Measurements from ENCODE around the gene AHNAK. TPM values are rescaled to one million over a fixed set of nuclear protein-coding genes. Genes with fewer than 3 reads are reported as not detected.
"Not testable (repeated sequence)": the region's sequence is repeated elsewhere in the genome, so short reads cannot be mapped to it uniquely, and the experiment has no call there.

Gene AHNAK
- polyA plus RNA-seq, 1 donor from 2014 or later, result 107 TPM

DNA sequence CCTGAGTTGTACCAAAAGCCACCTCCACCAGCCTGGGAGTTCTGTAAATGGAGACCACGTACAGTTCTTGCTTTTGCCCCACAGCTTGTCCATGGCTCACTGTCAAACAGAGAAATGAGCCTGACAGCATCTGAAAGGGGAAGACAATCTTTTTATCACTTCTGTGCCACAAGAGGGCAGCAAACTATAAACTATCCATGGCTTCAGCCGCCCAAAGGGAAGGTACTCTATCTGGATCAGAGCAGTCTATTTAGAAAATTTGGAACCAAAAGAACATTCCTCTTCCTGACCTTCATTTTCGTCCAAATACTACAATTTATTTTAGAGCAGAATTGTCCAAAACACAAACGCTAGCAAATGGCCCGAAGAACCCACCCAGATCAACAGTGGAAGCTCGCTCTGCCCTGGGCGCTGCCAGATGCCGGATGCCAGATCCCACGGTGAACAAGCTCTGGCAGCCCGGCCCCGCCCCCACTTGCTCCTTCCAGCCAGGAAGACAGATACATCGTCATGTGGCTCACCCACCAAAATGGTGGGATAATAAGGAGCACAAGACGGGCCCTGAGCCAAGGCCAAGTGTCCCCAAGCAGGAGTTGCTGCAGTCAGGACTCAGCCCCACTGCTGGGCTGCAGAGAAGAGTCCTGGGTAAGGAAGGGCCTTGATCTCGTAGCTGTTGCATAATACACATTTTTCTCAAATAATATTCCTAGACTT, 151.6 kb downstream of the AHNAK start:
- Mint-ChIP-seq H3K27ac (no peak overlapping the region), H3K9me3 (no peaks in the 10 kb centered on the region), H3K27me3 (peaks cover 2% of the 10 kb centered on the region), H3K4me3 (peak overlapping the region in 1 of 4 donors; percentile 45), H3K4me1 (peaks cover 2 to 7% (median 5%) of the 10 kb centered on the region in 3 donors), H3K36me3 (peaks cover 1% of the 10 kb centered on the region)

DNA sequence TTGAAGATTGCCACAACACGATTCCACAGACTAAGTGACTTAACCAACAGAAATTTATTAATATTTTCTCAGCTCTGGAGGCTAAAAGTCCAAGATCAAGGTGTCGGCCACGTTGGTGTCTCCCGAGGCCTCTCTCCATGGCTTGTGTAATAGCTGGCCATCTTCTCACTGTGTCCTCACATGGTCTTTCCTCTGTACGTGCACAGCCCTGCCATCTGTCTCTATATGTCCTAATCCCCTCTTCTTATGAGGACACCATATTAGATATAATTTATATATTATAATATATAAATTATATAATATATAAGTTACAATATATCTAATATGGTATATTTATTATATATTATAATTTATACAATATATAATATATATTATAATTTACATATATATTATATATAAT, 152.9 kb downstream of the AHNAK start:
- Mint-ChIP-seq H3K4me3 (no peak overlapping the region), H3K36me3 (peaks cover 1% of the 10 kb centered on the region), H3K27me3 (peaks cover 2% of the 10 kb centered on the region), H3K4me1 (peaks cover 2 to 5% (median 5%) of the 10 kb centered on the region in 3 donors), H3K27ac (no peak overlapping the region), H3K9me3 (no peaks in the 10 kb centered on the region)

DNA sequence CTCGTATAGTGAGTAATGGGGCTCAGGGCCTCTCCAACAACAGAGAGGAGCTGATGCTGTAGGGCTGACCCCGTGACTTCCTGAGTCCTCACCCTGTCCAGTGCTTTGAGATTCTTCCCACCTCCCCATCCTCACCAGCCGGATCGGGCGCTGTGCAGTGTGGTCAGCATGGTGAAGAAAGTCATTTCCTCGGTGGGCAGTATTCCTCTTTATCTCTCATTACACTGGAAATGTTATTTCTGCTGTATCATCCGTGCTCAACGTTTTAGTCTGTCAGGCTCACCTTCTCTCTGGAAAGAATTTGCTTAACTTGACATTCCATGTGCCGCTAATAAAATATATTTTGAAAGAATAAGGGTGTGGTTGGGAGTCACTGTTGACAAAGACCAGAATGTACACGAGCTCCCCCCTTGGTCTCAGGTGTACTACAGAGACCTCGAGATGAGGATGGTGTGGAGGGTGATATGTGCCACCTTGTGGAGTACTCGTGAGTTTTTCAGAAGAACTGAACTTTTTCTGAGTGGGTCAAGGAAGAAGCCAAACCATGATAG, 153.5 kb downstream of the AHNAK start:
- no peaks in the 10 kb centered on the region for H3K9me3 Mint-ChIP-seq
- no peak overlapping the region for H3K27ac Mint-ChIP-seq
- peaks cover 2 to 5% (median 5%) of the 10 kb centered on the region in 3 donors for H3K4me1 Mint-ChIP-seq
- no peaks in the 10 kb centered on the region for H3K27me3 Mint-ChIP-seq
- H3K36me3 Mint-ChIP-seq, result peaks cover 1% of the 10 kb centered on the region
- no peak overlapping the region for H3K4me3 Mint-ChIP-seq

DNA sequence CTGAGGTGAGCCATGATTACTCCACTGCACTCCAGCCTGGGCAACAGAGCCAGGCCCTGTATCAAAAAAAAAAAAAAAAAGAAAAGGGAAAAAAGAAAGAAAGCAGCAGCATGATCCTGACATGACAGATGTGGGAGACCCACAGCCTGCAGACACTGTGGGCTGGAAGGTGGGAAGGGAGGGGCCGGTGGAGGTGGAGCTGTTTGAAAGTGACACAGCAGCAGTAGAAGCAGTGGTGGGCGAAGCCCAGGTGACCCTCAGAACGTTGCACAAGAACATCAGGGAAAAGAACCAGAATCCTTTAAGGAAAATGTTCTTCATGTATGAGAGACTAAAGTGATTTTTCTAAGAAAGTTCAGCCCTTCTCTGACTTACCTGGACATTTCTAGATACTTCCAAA, 154.1 kb downstream of the AHNAK start:
- Mint-ChIP-seq H3K27ac (peak overlapping the region in 1 of 3 donors; percentile 39), H3K4me3 (no peak overlapping the region), H3K9me3 (no peaks in the 10 kb centered on the region), H3K27me3 (no peaks in the 10 kb centered on the region), H3K36me3 (no peaks in the 10 kb centered on the region), H3K4me1 (peaks cover 2 to 5% (median 5%) of the 10 kb centered on the region in 3 donors)

DNA sequence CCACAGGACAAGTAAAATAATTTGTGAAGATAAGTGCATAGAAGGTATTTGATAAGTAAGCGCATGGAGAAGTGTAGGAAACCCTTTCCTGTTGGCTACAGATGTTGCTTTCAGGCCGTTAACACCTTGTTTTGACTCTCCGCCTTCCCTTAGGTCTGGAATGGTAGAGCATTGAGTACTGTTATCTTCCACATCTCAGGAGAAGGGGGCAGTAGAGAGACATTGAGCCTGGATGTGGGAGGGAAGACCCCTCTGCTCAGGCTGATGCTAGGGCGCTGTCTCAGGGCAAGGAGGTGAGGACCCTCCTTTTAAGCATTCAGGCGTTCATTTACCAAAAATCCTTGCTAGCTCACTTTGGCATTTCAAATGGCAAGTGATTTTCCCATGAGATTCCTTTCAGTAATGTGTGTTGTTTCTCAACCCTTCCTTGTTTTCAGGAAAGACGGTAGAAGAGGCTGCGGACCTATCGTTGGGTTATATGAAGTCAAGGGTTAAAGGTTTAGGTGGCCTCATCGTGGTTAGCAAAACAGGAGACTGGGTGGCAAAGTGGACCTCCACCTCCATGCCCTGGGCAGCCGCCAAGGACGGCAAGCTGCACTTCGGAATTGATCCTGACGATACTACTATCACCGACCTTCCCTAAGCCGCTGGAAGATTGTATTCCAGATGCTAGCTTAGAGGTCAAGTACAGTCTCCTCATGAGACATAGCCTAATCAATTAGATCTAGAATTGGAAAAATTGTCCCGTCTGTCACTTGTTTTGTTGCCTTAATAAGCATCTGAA, 154.8 kb downstream of the AHNAK start:
- Mint-ChIP-seq H3K36me3 (no peaks in the 10 kb centered on the region), H3K4me1 (peaks cover 2 to 5% (median 5%) of the 10 kb centered on the region in 3 donors), H3K4me3 (no peak overlapping the region), H3K27ac (no peak overlapping the region), H3K27me3 (no peaks in the 10 kb centered on the region), H3K9me3 (no peaks in the 10 kb centered on the region)

DNA sequence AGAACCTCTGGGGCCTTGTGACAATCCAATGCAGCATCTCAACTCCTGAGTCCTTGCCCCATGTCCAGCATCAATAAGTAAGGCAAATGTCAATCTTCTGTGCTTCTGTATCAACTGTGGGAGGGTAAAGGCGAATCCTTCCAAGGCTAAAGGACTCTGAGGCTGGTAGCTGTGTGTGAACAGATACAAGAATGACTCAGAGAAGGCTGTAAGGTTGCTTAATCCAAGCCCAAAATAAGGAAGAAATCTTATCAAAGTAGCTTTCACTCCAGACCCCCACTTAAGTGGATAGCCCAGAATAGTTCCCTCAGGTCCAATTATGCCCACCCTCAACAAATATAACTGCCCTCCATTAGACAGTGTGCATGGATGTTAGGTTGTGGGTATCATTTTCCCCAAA, 155.9 kb downstream of the AHNAK start:
- peaks cover 2 to 7% (median 5%) of the 10 kb centered on the region in 3 donors for H3K4me1 Mint-ChIP-seq
- H3K36me3 Mint-ChIP-seq, result no peaks in the 10 kb centered on the region
- H3K9me3 Mint-ChIP-seq, result no peaks in the 10 kb centered on the region
- no peak overlapping the region for H3K27ac Mint-ChIP-seq
- H3K4me3 Mint-ChIP-seq, result no peak overlapping the region
- H3K27me3 Mint-ChIP-seq, result no peaks in the 10 kb centered on the region

DNA sequence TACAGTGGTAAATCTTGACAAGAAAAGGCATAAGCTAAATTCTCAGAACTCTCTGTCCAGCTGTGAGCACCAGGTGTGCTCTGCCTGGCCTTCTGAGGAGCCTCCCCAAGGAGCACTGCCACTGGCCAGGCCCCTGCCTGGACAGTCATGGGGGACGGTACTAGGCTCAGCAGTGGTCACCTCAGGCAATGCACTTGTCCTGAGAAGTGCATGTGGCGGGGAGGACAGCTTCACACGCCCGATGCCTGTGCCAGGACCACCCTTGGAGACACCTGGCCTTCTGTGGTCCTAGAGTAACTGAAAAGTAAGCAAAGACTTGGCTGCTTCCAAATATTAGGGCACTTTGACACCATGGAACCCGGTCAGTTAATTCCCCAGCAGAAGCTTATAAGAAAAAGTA, 156.4 kb downstream of the AHNAK start:
- H3K4me3 Mint-ChIP-seq, result no peak overlapping the region
- no peaks in the 10 kb centered on the region for H3K9me3 Mint-ChIP-seq
- H3K27me3 Mint-ChIP-seq, result no peaks in the 10 kb centered on the region
- no peaks in the 10 kb centered on the region for H3K36me3 Mint-ChIP-seq
- H3K27ac Mint-ChIP-seq, result no peak overlapping the region
- peaks cover 2 to 7% (median 5%) of the 10 kb centered on the region in 3 donors for H3K4me1 Mint-ChIP-seq

DNA sequence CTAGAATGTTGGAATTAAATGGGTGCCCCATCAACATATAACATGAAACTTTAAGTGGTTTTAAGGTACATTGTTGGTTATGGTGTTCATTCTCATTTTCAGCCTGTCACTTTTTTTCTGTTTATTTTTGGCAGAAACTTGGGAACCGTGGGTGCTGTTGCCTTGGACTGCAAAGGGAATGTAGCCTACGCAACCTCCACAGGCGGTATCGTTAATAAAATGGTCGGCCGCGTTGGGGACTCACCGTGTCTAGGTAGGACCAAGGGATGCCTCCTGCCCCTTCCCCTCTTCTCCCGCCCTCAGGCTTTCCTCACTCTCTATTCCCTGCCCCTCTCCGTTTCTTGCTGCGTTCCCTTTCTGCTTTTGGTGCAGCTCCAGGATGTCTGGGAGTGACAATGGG, 157.6 kb downstream of the AHNAK start:
- no peaks in the 10 kb centered on the region for H3K27me3 Mint-ChIP-seq
- H3K4me1 Mint-ChIP-seq, result peaks cover 0 to 1% (median 0%) of the 10 kb centered on the region in 3 donors
- H3K36me3 Mint-ChIP-seq, result no peaks in the 10 kb centered on the region
- no peak overlapping the region for H3K27ac Mint-ChIP-seq
- H3K9me3 Mint-ChIP-seq, result no peaks in the 10 kb centered on the region
- H3K4me3 Mint-ChIP-seq, result no peak overlapping the region

DNA sequence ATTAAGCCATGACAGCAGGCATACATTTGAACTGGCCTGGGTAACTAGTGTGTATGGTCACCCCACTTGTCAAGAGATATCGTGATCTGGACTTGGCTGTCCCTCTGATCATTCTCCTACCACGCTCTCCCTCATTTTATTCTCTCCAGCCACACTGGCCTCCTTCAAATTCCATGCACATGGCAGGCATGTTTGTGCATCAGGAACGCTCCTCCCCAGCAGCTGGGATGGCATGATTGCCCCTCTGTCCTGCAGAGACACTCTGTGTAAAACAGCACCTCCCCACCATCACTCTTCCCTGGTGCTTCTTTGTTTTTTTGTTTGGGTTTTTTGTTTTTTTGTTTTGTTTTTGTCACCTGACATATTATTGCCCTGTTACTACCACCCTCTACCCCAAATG, 159.2 kb downstream of the AHNAK start:
- no peak overlapping the region for H3K4me3 Mint-ChIP-seq
- H3K36me3 Mint-ChIP-seq, result no peaks in the 10 kb centered on the region
- no peaks in the 10 kb centered on the region for H3K27me3 Mint-ChIP-seq
- no peaks in the 10 kb centered on the region for H3K9me3 Mint-ChIP-seq
- peaks cover 0 to 1% (median 0%) of the 10 kb centered on the region in 3 donors for H3K4me1 Mint-ChIP-seq
- H3K27ac Mint-ChIP-seq, result no peak overlapping the region

DNA sequence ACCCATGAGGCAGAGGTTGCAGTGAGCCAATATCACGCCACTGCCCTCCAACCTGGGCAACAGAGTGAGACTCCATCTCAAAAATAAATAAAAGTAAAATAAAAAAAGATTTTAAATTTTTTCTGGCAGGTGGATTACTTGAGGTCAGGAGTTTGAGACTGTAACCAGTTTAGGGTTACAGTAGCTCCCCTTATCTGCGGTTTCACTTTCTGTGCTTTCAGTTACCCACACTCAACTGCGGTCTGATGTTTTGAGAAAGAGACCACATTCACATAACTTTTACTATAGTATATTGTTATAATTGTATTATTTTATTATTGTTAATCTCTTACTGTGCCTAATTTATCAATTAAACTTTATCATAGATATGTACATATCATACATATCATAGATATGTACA, 160.5 kb downstream of the AHNAK start:
- H3K36me3 Mint-ChIP-seq, H3K4me3 Mint-ChIP-seq, H3K9me3 Mint-ChIP-seq, H3K4me1 Mint-ChIP-seq, H3K27ac Mint-ChIP-seq, H3K27me3 Mint-ChIP-seq: not testable (repeated sequence)

DNA sequence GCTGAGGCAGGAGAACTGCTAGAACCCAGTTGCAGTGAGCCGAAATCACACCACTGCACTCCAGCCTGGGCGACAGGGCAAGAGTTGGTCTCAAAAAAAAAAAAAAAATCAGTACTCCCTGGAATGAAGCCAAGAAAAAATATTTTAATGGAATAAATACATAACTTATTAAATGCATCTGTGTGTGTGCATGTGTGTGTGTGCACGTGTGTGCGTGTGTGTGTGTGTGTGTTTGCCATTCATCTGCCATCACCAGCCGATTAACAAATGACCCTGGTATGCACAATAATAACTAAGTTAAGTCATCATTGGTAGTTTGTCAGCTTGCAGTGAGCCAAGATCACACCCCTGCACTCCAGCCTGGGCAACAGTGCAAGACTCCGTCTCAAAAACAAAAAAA, 162.8 kb downstream of the AHNAK start:
- peaks cover 0 to 5% (median 4%) of the 10 kb centered on the region in 3 donors for H3K4me1 Mint-ChIP-seq
- no peak overlapping the region for H3K4me3 Mint-ChIP-seq
- peaks cover 3% of the 10 kb centered on the region for H3K27me3 Mint-ChIP-seq
- no peak overlapping the region for H3K27ac Mint-ChIP-seq
- no peaks in the 10 kb centered on the region for H3K9me3 Mint-ChIP-seq
- H3K36me3 Mint-ChIP-seq, result no peaks in the 10 kb centered on the region

Other genes starting within 250 kb of the AHNAK start
- gene SCGB1D4, start 247.7 kb downstream of the AHNAK start, polyA plus RNA-seq, result not detected
- 1.9 TPM for gene ASRGL1, start 209.4 kb downstream of the AHNAK start, polyA plus RNA-seq
- gene SCGB1A1, start 127.8 kb downstream of the AHNAK start, polyA plus RNA-seq, result not detected
- gene EEF1G, start 27.1 kb upstream of the AHNAK start, polyA plus RNA-seq, result 1,657 TPM
- gene TUT1, start 44.7 kb upstream of the AHNAK start, polyA plus RNA-seq, result 19.2 TPM
- gene MTA2, start 55.1 kb upstream of the AHNAK start, polyA plus RNA-seq, result 32.9 TPM
- 13.8 TPM for gene EML3, start 66.0 kb upstream of the AHNAK start, polyA plus RNA-seq
- 0.19 TPM for gene ROM1, start 66.5 kb upstream of the AHNAK start, polyA plus RNA-seq
- 36.1 TPM for gene B3GAT3, start 75.2 kb upstream of the AHNAK start, polyA plus RNA-seq
- gene GANAB, start 99.8 kb upstream of the AHNAK start, polyA plus RNA-seq, result 112 TPM
- gene INTS5, start 106.5 kb upstream of the AHNAK start, polyA plus RNA-seq, result 30.9 TPM
- gene C11orf98, start 118.4 kb upstream of the AHNAK start, polyA plus RNA-seq, result 96.3 TPM
- gene CSKMT, start 118.5 kb upstream of the AHNAK start, polyA plus RNA-seq, result 6.3 TPM
- gene UQCC3, start 124.9 kb upstream of the AHNAK start, polyA plus RNA-seq, result 13.7 TPM
- gene LBHD1, start 125.5 kb upstream of the AHNAK start, polyA plus RNA-seq, result 6.2 TPM
- 228 TPM for gene UBXN1, start 132.3 kb upstream of the AHNAK start, polyA plus RNA-seq
- not detected for gene LRRN4CL, start 142.7 kb upstream of the AHNAK start, polyA plus RNA-seq
- 48.2 TPM for gene BSCL2, start 160.6 kb upstream of the AHNAK start, polyA plus RNA-seq
- 13.3 TPM for gene GNG3, start 160.9 kb upstream of the AHNAK start, polyA plus RNA-seq
- gene HNRNPUL2, start 180.7 kb upstream of the AHNAK start, polyA plus RNA-seq, result 2.8 TPM
- 35.0 TPM for gene TTC9C, start 181.7 kb upstream of the AHNAK start, polyA plus RNA-seq
- 5.0 TPM for gene ZBTB3, start 207.4 kb upstream of the AHNAK start, polyA plus RNA-seq
- 202 TPM for gene POLR2G, start 214.8 kb upstream of the AHNAK start, polyA plus RNA-seq
- 12.2 TPM for gene TAF6L, start 224.6 kb upstream of the AHNAK start, polyA plus RNA-seq
- gene TMEM179B, start 240.6 kb upstream of the AHNAK start, polyA plus RNA-seq, result 101 TPM
- 39.1 TPM for gene TMEM223, start 245.2 kb upstream of the AHNAK start, polyA plus RNA-seq

Data from IgD-negative memory B cell (primary cell).